ENCODE measurements around the gene CYSRT1.
"Not testable (repeated sequence)": the region's sequence is repeated elsewhere in the genome, so short reads cannot be mapped to it uniquely, and the experiment has no call there.

CYSRT1 gene

DNA sequence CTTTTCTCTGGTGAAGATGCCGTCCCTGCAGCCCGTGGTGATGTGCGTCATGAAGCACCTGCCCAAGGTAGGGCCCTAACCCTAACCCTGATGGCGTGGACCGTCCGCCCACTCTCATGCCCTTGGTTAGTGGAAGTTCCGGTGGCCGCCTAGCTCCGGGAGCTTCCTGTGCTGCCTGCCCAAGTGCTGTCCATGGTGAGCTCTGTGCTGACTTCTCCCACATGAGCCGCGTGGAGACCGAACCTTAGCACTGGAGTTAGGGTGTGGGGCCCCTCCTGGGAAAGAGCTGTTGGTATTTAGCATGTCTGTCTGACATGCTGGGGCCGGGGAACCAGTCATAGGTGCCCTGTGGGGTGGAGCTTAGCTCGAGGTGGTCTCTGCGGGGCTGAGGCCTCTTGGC lies 31.4 kb downstream of the CYSRT1 start:
- peak overlapping the region; percentile 99 for H3K4me3 ChIP-seq (ENCODE audit: low read depth, low read length)
- TF ChIP-seq, protein P1, sequence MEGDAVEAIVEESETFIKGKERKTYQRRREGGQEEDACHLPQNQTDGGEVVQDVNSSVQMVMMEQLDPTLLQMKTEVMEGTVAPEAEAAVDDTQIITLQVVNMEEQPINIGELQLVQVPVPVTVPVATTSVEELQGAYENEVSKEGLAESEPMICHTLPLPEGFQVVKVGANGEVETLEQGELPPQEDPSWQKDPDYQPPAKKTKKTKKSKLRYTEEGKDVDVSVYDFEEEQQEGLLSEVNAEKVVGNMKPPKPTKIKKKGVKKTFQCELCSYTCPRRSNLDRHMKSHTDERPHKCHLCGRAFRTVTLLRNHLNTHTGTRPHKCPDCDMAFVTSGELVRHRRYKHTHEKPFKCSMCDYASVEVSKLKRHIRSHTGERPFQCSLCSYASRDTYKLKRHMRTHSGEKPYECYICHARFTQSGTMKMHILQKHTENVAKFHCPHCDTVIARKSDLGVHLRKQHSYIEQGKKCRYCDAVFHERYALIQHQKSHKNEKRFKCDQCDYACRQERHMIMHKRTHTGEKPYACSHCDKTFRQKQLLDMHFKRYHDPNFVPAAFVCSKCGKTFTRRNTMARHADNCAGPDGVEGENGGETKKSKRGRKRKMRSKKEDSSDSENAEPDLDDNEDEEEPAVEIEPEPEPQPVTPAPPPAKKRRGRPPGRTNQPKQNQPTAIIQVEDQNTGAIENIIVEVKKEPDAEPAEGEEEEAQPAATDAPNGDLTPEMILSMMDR (IDR thresholded peaks at IDR 0.05; ENCODE audit: borderline replicate concordance, insufficient read depth, low read depth, low read length), result no peak

DNA sequence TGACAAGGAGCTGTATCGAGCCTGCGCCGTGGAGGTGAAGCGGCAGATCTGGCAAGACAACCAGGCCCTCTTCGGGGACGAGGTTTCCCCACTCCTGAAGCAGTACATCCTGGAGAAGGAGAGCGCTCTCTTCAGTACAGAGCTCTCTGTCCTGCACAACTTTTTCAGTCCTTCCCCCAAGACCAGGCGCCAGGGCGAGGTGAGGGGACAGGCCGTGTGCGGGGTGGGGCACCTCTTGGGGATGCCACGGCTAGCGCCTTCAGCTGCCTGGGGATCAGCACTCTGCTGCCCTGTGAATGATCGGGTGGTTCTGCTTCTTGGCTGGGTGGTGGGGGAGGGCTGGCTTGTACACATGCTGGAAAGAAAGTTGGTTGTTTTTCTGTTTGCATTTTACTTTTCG lies 31.9 kb downstream of the CYSRT1 start:
- no peak overlapping the region for H3K4me3 ChIP-seq (ENCODE audit: low read depth, low read length)
- TF ChIP-seq, protein P1 (IDR thresholded peaks at IDR 0.05; ENCODE audit: borderline replicate concordance, insufficient read depth, low read depth, low read length), result no peak

DNA sequence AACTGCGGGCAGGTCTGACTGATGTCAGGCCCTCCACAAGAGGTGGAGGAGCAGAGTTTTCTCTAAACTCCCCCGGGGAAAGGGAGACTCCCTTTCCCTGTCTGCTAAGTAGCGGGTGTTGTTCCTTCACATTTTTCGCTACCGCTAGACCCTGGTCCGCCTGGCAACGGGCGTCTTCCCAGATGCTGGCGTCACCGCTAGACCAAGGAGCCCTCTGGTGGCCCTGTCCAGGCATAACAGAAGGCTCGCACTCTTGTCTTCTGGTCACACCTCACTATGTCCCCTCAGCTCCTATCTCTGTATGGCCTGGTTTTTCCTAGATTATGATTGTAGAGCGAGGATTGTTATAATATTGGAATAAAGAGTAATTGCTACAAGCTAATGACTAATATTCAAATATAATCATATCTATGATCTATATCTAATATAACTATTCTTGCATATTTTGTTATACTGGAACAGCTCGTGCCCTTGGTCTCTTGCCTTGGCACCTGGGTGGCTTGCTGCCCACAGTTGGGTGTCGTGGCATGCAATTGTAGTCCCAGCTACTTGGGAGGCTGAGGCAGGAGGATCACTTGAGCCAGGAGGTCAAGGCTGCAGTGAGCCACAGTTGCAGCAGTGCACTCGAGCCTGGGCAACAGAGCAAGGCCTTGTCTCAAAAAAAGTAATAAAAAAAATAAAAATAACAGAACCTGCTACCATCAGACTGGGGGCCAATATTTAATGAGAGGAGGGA lies 37.4 kb downstream of the CYSRT1 start:
- TF ChIP-seq, protein P1 (IDR thresholded peaks at IDR 0.05; ENCODE audit: borderline replicate concordance, insufficient read depth, low read depth, low read length), result peak; percentile 28; the same call in 1 of the 2 replicates
- not testable (repeated sequence) for H3K4me3 ChIP-seq (ENCODE audit: low read depth, low read length)

DNA sequence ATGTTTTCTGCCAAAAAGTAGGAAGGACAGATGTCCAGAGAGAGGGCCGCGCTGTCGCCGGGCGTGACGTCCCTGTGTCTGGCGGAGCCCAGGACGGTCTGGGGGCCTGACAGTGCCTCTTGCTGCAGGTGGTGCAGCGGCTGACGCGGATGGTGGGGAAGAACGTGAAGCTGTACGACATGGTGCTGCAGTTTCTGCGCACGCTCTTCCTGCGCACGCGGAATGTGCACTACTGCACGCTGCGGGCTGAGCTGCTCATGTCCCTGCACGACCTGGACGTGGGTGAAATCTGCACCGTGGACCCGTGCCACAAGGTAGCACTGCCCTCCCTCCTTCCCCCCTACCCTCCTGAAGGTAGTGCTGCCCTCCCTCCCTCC lies 37.9 kb downstream of the CYSRT1 start:
- TF ChIP-seq, protein P1 (IDR thresholded peaks at IDR 0.05; ENCODE audit: borderline replicate concordance, insufficient read depth, low read depth, low read length), result no peak
- H3K4me3 ChIP-seq (ENCODE audit: low read depth, low read length), result no peak overlapping the region

DNA sequence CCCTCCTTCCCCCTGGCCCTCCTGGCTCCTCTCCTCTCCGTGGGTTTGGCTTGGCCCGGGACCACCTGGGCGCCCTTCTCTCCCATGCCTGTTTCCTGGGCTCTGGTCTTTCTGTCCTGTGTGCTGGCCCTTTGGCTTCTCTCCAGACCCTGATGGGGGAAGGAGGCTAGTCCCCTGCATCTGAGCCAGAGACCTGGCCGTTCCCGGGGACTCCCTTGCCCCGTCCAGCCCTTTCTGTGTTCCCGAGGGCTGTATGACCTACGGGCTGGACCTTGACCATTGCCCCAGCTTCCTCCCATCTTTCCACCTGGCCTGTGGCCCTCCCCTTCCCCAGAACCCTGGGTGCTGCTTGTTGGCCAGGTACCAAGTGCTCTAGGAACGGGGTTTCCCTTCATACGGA lies 38.5 kb downstream of the CYSRT1 start:
- TF ChIP-seq, protein P1 (IDR thresholded peaks at IDR 0.05; ENCODE audit: borderline replicate concordance, insufficient read depth, low read depth, low read length), result no peak
- H3K4me3 ChIP-seq (ENCODE audit: low read depth, low read length), result no peak overlapping the region

DNA sequence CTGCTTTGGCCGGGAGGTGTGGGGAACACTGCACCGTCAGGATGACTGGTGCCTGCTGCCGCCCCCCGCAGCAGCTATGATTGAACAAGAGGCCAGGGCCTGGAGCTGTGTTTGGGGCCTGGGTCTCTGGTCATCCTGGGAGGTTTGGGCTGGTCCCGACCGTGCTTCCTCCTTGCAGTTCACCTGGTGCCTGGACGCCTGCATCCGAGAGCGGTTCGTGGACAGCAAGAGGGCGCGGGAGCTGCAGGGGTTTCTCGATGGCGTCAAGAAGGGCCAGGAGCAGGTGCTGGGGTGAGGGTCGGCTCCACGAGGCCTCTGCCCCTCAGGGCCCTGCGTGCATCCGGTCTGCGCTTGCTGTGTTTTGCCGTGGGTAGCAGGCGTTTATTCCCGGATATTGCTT lies 39.1 kb downstream of the CYSRT1 start:
- H3K4me3 ChIP-seq (ENCODE audit: low read depth, low read length), result no peak overlapping the region
- TF ChIP-seq, protein P1 (IDR thresholded peaks at IDR 0.05; ENCODE audit: borderline replicate concordance, insufficient read depth, low read depth, low read length), result no peak

DNA sequence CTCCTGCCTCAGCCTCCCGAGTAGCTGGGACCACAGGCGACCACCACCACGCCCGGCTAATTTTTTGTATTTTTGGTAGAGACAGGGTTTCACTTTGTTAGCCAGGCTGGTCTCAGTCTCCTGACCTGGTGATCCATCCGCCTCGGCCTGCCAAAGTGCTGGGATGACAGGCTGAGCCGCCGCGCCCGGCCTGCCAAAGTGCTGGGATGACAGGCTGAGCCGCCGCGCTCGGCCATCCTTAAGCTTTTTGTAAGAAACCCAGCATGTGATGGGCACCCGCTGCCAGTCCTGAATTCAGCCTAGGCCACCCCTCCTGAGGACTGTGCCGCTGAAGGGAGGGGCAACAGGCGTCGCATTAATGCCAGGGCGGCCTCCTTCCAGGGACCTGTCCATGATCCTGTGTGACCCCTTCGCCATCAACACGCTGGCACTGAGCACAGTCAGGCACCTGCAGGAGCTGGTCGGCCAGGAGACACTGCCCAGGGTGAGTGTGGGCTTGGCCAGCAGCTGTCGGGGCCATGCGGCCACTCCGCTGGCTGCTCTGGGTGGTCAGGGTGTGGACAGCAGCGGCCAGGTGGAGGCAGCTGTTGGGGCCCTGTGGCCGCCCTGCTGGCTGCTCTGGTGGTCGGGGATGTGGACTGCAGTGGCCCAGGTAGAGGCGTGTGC lies 40.7 kb downstream of the CYSRT1 start:
- TF ChIP-seq, protein P1 (IDR thresholded peaks at IDR 0.05; ENCODE audit: borderline replicate concordance, insufficient read depth, low read depth, low read length), result no peak
- no peak overlapping the region for H3K4me3 ChIP-seq (ENCODE audit: low read depth, low read length)
